Right atrium auricular region (tissue), 2 donors: ENCODE data around the gene INSIG2. TPM values are rescaled to one million over a fixed set of nuclear protein-coding genes. Genes with fewer than 3 reads are reported as not detected.

Source experiments
- DNase-seq: peaks from one replicate; pipeline ENCODE4 v3.0.0-alpha.2; 2019; ENCODE audit warnings: low spot score
- H3K27ac ChIP-seq, 2 donors: fragments of 200-600 bp; sonication (generic); 1 replicate in 1 of 2; 2 replicates in 1 of 2; pipeline ENCODE4 v1.5.1; 2016 to 2019
- H3K27me3 ChIP-seq, 2 donors: fragments of 200-600 bp; sonication (generic); one replicate each; pipeline versions ENCODE4 v1.5.1 to v1.6.0; 2017 to 2019
- H3K36me3 ChIP-seq: fragments of 200-600 bp; sonication (generic); one replicate; pipeline ENCODE4 v1.5.1; 2016
- H3K4me1 ChIP-seq, 2 donors: fragments of 200-600 bp; sonication (generic); one replicate each; pipeline versions ENCODE4 v1.5.1 to v1.6.0; 2017 to 2019
- H3K4me3 ChIP-seq, 2 donors: fragments of 200-600 bp; sonication (generic); 1 replicate in 1 of 2; 2 replicates in 1 of 2; pipeline ENCODE4 v1.5.1; 2017 to 2019; ENCODE audit warnings: mild to moderate bottlenecking in 1 of 2, moderate library complexity in 1 of 2
- H3K9me3 ChIP-seq, 2 donors: fragments of 200-600 bp; sonication (generic); one replicate each; pipeline ENCODE4 v1.5.1; 2019
- CTCF ChIP-seq, 2 donors: fragments of 200-600 bp; sonication (generic); IDR thresholded peaks; one replicate each; pipeline ENCODE4 v1.5.1; 2019; ENCODE audit warnings: antibody characterized with exemption in 2 of 2
- total RNA-seq, 2 donors: library from RNA; depleted of rRNA; stranded (reverse); fragments of >200 nt; gene quantifications; one replicate each; pipeline ENCODE4 v1.1.0, GENCODE V29; 2016

INSIG2 gene
- total RNA-seq, 2 donors from 2014 or later: 8.0 to 10.5 TPM

DNA sequence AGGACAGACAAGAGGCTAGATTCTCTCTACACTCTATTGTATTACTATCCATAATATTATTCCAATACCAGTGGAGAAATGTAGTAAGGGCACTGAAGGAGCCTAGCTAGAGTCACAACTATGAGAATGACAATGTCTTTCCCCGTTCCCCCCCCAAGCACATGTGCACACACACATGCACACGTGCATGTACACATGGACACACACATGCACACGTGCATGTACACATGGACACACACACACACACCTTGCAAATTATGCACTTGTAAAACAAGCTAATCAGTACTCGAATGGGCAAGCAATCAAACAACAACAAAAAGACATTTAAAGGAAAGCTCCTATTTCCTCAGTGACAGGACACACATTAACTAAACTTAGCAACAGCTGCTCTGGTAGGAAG is 65.2 kb downstream of the INSIG2 start:
- no peaks in the 10 kb centered on the region for H3K4me1 ChIP-seq
- no peak overlapping the region for H3K27ac ChIP-seq
- H3K36me3 ChIP-seq: no peaks in the 10 kb centered on the region
- no peak for TF ChIP-seq CTCF (IDR thresholded peaks at IDR 0.05)
- no peak overlapping the region for H3K4me3 ChIP-seq
- H3K9me3 ChIP-seq: peaks cover 0 to 23% of the 10 kb centered on the region in 2 donors
- DNase-seq: no peak
- no peaks in the 10 kb centered on the region for H3K27me3 ChIP-seq

GRCh38 chr2:118154176-118154575 is 65.9 kb downstream of the INSIG2 start:
- DNase-seq: no peak
- Histone ChIP-seq H3K9me3 (peaks cover 0 to 24% of the 10 kb centered on the region in 2 donors), H3K27me3 (no peaks in the 10 kb centered on the region), H3K36me3 (no peaks in the 10 kb centered on the region), H3K4me1 (no peaks in the 10 kb centered on the region), H3K27ac (no peak overlapping the region), H3K4me3 (no peak overlapping the region)
- TF ChIP-seq CTCF (IDR thresholded peaks at IDR 0.05): no peak

Other genes with a start within 250 kb of the INSIG2 start
- 10 to 100 TPM; 17.1 to 18.7 TPM for gene CCDC93, start 74.4 kb upstream of the INSIG2 start, total RNA-seq